ENCODE data around the gene MSLN.
"Not testable (repeated sequence)": the region's sequence is repeated elsewhere in the genome, so short reads cannot be mapped to it uniquely, and the experiment has no call there.

The MSLN gene

GRCh38 chr16:772959-773358 lies 12.4 kb downstream of the MSLN start:
- no peak for DNase-seq

- no peak for DNase-seq
Measured at GRCh38 chr16:774086-775001, 13.8 kb downstream of the MSLN start.

- DNase-seq: no peak
Measured at GRCh38 chr16:775236-775796, 14.8 kb downstream of the MSLN start.

- DNase-seq: not testable (repeated sequence)
Measured at GRCh38 chr16:776298-776697, 15.8 kb downstream of the MSLN start.

- DNase-seq: no peak
Measured at GRCh38 chr16:776824-777223, 16.3 kb downstream of the MSLN start.

- DNase-seq: no peak
Measured at GRCh38 chr16:777826-778225, 17.3 kb downstream of the MSLN start.

GRCh38 chr16:778447-778846 lies 17.9 kb downstream of the MSLN start:
- no peak for DNase-seq

GRCh38 chr16:778909-779527 lies 18.5 kb downstream of the MSLN start:
- no peak for DNase-seq

- DNase-seq: no peak
Measured at GRCh38 chr16:779561-779960, 19.0 kb downstream of the MSLN start.

GRCh38 chr16:780296-780695 lies 19.8 kb downstream of the MSLN start:
- no peak for DNase-seq

GRCh38 chr16:781346-782010 lies 20.9 kb downstream of the MSLN start:
- DNase-seq: no peak

- no peak for DNase-seq
Measured at GRCh38 chr16:782258-782657, 21.7 kb downstream of the MSLN start.

GRCh38 chr16:782766-783403 lies 22.4 kb downstream of the MSLN start:
- DNase-seq: peak in 4 of 56 donors; percentile 9 to 44 (median 25)

- no peak for DNase-seq
Measured at GRCh38 chr16:783404-784161, 23.0 kb downstream of the MSLN start.

- no peak for DNase-seq
Measured at GRCh38 chr16:784431-784830, 23.9 kb downstream of the MSLN start.

GRCh38 chr16:785563-786535 lies 25.3 kb downstream of the MSLN start:
- DNase-seq: peak in 40 of 56 donors; percentile 1 to 72 (median 26)

GRCh38 chr16:787321-787966 lies 26.9 kb downstream of the MSLN start:
- DNase-seq: no peak

- no peak for DNase-seq
Measured at GRCh38 chr16:787978-788398, 27.5 kb downstream of the MSLN start, which contains the start of gene RPUSD1. RPUSD1 (minus strand) TSS chr16:788381; CDS start chr16:787737, 644 bp downstream.

All from nucleus accumbens (tissue), 56 donors.